DND-41 (cell line): Measurements from ENCODE around the gene RASGRF2.

Experiments used
- EZH2 ChIP-seq: IDR thresholded peaks from 3 replicates; pipeline ENCODE4 v1.6.1; 2012; ENCODE audit warnings: borderline replicate concordance, low read depth, mild to moderate bottlenecking, moderate library complexity, low read length, inconsistent platforms; ENCODE audit not compliant: severe bottlenecking
- TF ChIP-seq, protein P1 (sequence below): IDR thresholded peaks from 2 replicates; pipeline ENCODE4 v1.5.1; 2012; ENCODE audit warnings: borderline replicate concordance, low read length, moderate library complexity, mild to moderate bottlenecking; ENCODE audit not compliant: poor library complexity, severe bottlenecking; ENCODE audit errors: extremely low read depth

DNA sequence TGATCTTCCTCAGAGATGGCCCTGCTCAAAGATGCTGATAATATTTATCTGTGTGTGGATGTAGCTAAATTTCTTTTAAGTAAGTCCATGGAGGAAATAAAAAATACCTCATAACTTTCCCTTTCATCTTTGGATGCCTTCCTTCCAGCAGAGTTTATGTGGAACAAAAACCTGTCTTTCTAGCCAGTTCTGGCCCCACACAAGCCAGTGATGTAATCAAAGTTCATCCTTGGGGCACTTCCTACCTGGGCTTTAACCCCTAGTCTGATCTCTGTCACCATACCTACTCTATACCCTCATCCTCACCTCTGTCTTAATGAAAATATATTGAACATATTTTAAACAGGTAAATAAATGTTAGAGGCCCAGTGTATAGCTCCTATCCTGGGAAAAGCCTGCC is 39.8 kb upstream of the RASGRF2 start:
- TF ChIP-seq, protein P1, sequence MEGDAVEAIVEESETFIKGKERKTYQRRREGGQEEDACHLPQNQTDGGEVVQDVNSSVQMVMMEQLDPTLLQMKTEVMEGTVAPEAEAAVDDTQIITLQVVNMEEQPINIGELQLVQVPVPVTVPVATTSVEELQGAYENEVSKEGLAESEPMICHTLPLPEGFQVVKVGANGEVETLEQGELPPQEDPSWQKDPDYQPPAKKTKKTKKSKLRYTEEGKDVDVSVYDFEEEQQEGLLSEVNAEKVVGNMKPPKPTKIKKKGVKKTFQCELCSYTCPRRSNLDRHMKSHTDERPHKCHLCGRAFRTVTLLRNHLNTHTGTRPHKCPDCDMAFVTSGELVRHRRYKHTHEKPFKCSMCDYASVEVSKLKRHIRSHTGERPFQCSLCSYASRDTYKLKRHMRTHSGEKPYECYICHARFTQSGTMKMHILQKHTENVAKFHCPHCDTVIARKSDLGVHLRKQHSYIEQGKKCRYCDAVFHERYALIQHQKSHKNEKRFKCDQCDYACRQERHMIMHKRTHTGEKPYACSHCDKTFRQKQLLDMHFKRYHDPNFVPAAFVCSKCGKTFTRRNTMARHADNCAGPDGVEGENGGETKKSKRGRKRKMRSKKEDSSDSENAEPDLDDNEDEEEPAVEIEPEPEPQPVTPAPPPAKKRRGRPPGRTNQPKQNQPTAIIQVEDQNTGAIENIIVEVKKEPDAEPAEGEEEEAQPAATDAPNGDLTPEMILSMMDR, result no peak
- no peak for TF ChIP-seq EZH2
